HTERT RPE-1 (cell line): Measurements from ENCODE around the gene FTL.

Experiments used
- in situ Hi-C: fragments of 300-500 bp; cut with MboI; formaldehyde crosslinking; loops from 4 replicates; pipeline ENCODE4 v1.14.3; 2020; ENCODE audit warnings: low sequenced_read_pairs

The FTL gene

GRCh38 chr19:48990400-48990799 is 25.3 kb downstream of the FTL start:
- in situ Hi-C loops, result no loop called here

GRCh38 chr19:48991011-48991609 is 26.0 kb downstream of the FTL start:
- in situ Hi-C loops, result no loop called here

GRCh38 chr19:48991873-48992580 is 26.9 kb downstream of the FTL start:
- in situ Hi-C loops, result no loop called here

- in situ Hi-C loops, result no loop called here
Observed at GRCh38 chr19:48992581-48993174, 27.6 kb downstream of the FTL start.

- in situ Hi-C loops, result no loop called here
Observed at GRCh38 chr19:48993175-48994034, 28.3 kb downstream of the FTL start, which contains the start of the genes GYS1 and RUVBL2. TSS of gene GYS1 (minus strand) at chr19:48993309. CDS start at chr19:48993112, 197 bp downstream. TSS of gene RUVBL2 (plus strand) at chr19:48993887. CDS start at chr19:48993912, 25 bp downstream.

- in situ Hi-C loops, result no loop called here
Observed at GRCh38 chr19:48994035-48994386, 28.9 kb downstream of the FTL start.

- in situ Hi-C loops, result no loop called here
Observed at GRCh38 chr19:48997972-48998371, 32.9 kb downstream of the FTL start.

GRCh38 chr19:48999481-49000325 is 34.6 kb downstream of the FTL start:
- in situ Hi-C loops, result no loop called here

- in situ Hi-C loops, result no loop called here
Observed at GRCh38 chr19:49004133-49004532, 39.0 kb downstream of the FTL start.

GRCh38 chr19:49004964-49005614 is 40.0 kb downstream of the FTL start:
- in situ Hi-C loops, result no loop called here

- in situ Hi-C loops, result no loop called here
Observed at GRCh38 chr19:49006905-49007304, 41.8 kb downstream of the FTL start.

GRCh38 chr19:49009828-49010227 is 44.7 kb downstream of the FTL start:
- in situ Hi-C loops, result no loop called here

GRCh38 chr19:49010453-49010852 is 45.3 kb downstream of the FTL start:
- in situ Hi-C loops, result no loop called here

GRCh38 chr19:49011194-49011593 is 46.1 kb downstream of the FTL start:
- in situ Hi-C loops, result no loop called here

- in situ Hi-C loops, result no loop called here
Observed at GRCh38 chr19:49014123-49014869, 49.2 kb downstream of the FTL start.

- in situ Hi-C loops, result no loop called here
Observed at GRCh38 chr19:49014870-49015255, 49.8 kb downstream of the FTL start.

GRCh38 chr19:49016067-49016839 is 51.1 kb downstream of the FTL start:
- in situ Hi-C loops, result no loop called here
